HG03097 (cell line): ENCODE results near the gene ABCC4.

Source experiments
- ATAC-seq: cut with Tn5 transposase; IDR thresholded peaks from one replicate; pipeline ENCODE4 v1.9.1; 2021; ENCODE audit not compliant: unreplicated experiment, low FRiP score

ABCC4 gene

GRCh38 chr13:95075506-95075905, 225.7 kb downstream of the ABCC4 start:
- no peak for ATAC-seq

GRCh38 chr13:95074820-95075219, 226.4 kb downstream of the ABCC4 start:
- ATAC-seq, result no peak

GRCh38 chr13:95073747-95074311, 227.4 kb downstream of the ABCC4 start:
- ATAC-seq, result no peak

GRCh38 chr13:95067303-95067702, 233.9 kb downstream of the ABCC4 start:
- no peak for ATAC-seq

- ATAC-seq, result no peak
Observed at GRCh38 chr13:95060014-95060519, 241.2 kb downstream of the ABCC4 start.

GRCh38 chr13:95059306-95059705, 241.9 kb downstream of the ABCC4 start:
- ATAC-seq, result no peak

- ATAC-seq, result no peak
Observed at GRCh38 chr13:95058680-95059079, 242.6 kb downstream of the ABCC4 start.

- ATAC-seq, result no peak
Observed at GRCh38 chr13:95056266-95056665, 245.0 kb downstream of the ABCC4 start.

GRCh38 chr13:95050800-95051615, 250.2 kb downstream of the ABCC4 start:
- no peak for ATAC-seq

GRCh38 chr13:95049772-95050171, 251.5 kb downstream of the ABCC4 start:
- no peak for ATAC-seq

- ATAC-seq, result no peak
Observed at GRCh38 chr13:95044452-95045205, 256.6 kb downstream of the ABCC4 start.

GRCh38 chr13:95039415-95039814, 261.8 kb downstream of the ABCC4 start:
- no peak for ATAC-seq

- ATAC-seq, result no peak
Observed at GRCh38 chr13:95038949-95039348, 262.3 kb downstream of the ABCC4 start.

GRCh38 chr13:95035311-95036109, 265.7 kb downstream of the ABCC4 start:
- no peak for ATAC-seq

GRCh38 chr13:95033890-95034289, 267.4 kb downstream of the ABCC4 start:
- no peak for ATAC-seq

GRCh38 chr13:95032121-95032520, 269.1 kb downstream of the ABCC4 start:
- no peak for ATAC-seq

GRCh38 chr13:95030821-95031343, 270.4 kb downstream of the ABCC4 start:
- no peak for ATAC-seq

- ATAC-seq, result no peak
Observed at GRCh38 chr13:95027638-95028037, 273.6 kb downstream of the ABCC4 start.

GRCh38 chr13:95025116-95025515, 276.1 kb downstream of the ABCC4 start:
- ATAC-seq, result no peak

GRCh38 chr13:95023405-95023804, 277.8 kb downstream of the ABCC4 start:
- no peak for ATAC-seq
